GM12801 (cell line): ENCODE data around the gene R3HDML.

ENCODE experiments used
- TF ChIP-seq, protein P1 (sequence below): IDR thresholded peaks from one replicate; pipeline ENCODE4 v1.5.1; 2011; ENCODE audit warnings: control low read depth; ENCODE audit not compliant: insufficient read length; ENCODE audit errors: extremely low read depth

Gene R3HDML

DNA sequence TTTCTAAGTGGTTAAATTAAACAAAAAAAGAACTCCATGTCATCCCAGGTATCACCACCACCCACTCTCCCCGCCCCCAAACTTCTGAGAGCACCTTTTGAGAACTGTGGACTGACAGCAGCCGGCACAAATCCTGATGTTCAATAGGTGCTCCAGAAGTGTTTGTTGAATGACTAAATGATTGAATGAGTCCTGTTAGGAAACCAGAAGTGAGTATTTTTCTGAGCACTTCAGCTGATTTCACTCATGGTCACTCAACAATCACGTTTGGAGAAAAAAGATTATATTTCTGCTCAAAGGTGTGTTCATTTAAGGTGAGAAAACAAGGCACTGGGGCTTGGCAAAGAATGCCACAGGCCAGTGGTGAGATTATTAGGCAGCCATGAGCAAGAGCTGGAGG, 12.5 kb downstream of the R3HDML start:
- TF ChIP-seq, protein P1, sequence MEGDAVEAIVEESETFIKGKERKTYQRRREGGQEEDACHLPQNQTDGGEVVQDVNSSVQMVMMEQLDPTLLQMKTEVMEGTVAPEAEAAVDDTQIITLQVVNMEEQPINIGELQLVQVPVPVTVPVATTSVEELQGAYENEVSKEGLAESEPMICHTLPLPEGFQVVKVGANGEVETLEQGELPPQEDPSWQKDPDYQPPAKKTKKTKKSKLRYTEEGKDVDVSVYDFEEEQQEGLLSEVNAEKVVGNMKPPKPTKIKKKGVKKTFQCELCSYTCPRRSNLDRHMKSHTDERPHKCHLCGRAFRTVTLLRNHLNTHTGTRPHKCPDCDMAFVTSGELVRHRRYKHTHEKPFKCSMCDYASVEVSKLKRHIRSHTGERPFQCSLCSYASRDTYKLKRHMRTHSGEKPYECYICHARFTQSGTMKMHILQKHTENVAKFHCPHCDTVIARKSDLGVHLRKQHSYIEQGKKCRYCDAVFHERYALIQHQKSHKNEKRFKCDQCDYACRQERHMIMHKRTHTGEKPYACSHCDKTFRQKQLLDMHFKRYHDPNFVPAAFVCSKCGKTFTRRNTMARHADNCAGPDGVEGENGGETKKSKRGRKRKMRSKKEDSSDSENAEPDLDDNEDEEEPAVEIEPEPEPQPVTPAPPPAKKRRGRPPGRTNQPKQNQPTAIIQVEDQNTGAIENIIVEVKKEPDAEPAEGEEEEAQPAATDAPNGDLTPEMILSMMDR: no peak

- TF ChIP-seq, protein P1: no peak
Measured at GRCh38 chr20:44350567-44350966, 13.7 kb downstream of the R3HDML start.

DNA sequence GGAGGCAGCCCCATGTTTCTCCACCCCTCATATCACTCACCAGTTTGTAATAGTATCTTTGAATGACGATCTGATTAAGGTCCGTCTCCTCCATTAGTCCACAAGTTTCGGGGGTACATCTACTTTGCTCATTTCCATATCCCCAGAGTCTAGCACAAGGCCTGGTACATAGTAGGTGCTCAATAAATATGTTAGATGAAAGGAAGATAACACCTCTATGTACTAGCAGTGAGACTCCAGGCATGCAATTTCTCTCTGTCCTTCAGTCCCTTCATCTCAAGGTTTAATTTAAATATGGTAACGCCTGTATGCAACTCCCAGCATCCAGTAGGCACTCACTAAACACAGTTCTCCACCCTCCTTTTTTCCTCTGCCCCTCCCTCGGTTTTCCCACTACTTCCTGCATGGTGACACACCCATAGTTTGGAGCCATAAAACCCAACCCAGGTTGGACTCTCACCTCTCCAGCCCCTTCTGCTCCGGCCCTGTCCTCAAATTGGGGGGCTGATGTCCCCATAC, 18.2 kb downstream of the R3HDML start:
- TF ChIP-seq, protein P1: no peak

- TF ChIP-seq, protein P1: no peak
Measured at GRCh38 chr20:44355498-44356352, 18.9 kb downstream of the R3HDML start, which contains the start of gene HNF4A. Gene HNF4A (plus strand): TSS chr20:44355699. CDS start chr20:44355805, 106 bp downstream.

DNA sequence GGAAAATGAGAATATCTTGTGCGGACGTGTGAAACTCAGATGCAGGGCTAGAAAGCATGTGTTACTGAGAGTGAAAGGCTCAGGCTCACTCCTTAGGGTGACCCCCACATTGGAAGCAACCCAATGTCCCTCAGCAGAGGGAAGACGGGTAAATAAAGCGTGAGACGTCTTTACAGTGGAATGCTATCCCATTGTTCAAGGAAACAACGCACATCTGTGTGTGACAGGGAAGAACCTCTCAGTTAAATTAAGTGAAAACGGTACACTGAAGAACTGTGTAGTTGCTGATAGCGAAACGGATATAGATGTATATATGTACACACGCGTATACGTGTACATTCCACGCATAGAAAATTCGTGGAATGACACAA, 19.5 kb downstream of the R3HDML start:
- TF ChIP-seq, protein P1: no peak

DNA sequence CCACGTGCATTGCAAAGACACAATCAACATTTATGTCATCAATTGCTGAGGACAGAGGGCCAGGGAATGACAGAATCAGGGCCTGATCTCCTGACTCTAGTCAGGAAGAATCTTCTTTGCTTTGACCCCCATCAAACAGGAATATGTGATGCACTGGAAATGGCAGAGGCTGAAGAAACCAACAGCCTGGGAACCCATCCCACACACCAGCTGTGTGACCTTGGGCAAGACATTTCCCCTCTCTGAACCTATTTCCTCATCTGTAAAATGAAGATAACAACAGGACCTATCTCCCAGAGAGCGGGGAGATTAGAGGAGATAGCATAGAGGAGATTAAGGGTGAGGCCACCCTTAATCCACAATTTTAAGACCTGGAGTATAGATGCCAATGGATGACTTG, 20.2 kb downstream of the R3HDML start:
- TF ChIP-seq, protein P1: no peak

DNA sequence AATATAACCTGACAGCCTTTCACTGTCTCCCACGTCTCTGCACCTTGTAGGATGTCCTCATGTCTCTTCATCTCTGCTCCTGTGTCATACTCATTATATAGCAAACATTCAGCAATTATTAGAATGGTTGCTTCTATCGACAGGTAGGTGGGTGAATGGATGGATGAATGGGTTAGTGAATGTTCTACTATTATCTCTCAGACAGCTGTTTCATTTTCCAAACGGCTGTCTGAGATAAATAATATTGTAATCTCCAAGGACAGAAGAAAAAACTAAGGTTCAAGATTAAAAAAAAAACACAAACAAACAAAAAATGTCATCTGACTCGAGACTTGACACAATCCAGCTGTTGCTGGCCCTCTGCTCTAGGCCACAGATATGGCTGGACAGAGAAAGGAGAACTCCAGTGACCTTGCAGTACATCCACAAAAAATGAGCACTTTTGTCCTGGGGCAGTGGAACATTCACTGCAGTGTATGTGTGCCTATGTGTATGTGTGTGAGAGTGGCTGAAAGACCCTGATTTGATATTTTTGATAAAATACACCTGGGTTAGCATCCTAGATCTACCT, 20.8 kb downstream of the R3HDML start:
- TF ChIP-seq, protein P1: no peak
